Smooth muscle cell (in vitro differentiated cells): ENCODE measurements around the gene MAML2. TPM values are rescaled to one million over a fixed set of nuclear protein-coding genes. Genes with fewer than 3 reads are reported as not detected.

Experiments
- DNase-seq: peaks from one replicate; lab custom pipeline; 2025; ENCODE audit not compliant: unreplicated experiment; lab: John Stamatoyannopoulos, UW
- H2AFZ ChIP-seq: fragments of 200-600 bp; sonication (generic); 2 replicates; pipeline ENCODE4 v1.6.0; 2016; ENCODE audit warnings: antibody characterized with exemption, low read depth, mild to moderate bottlenecking
- H3F3A ChIP-seq: fragments of 200-600 bp; sonication (generic); 2 replicates; pipeline ENCODE4 v1.6.0; 2017; ENCODE audit warnings: antibody characterized with exemption, low read depth
- H3K27ac ChIP-seq: fragments of 200-600 bp; sonication (generic); 2 replicates; pipeline ENCODE4 v1.5.1; 2016; ENCODE audit warnings: low read depth, mild to moderate bottlenecking
- H3K27me3 ChIP-seq: fragments of 200-600 bp; sonication (generic); 2 replicates; pipeline ENCODE4 v1.6.1; 2016; ENCODE audit warnings: low read depth, mild to moderate bottlenecking
- H3K36me3 ChIP-seq: fragments of 200-600 bp; sonication (generic); 2 replicates; pipeline ENCODE4 v1.5.1; 2016; ENCODE audit warnings: low read depth
- H3K4me1 ChIP-seq: fragments of 200-600 bp; sonication (generic); 2 replicates; pipeline ENCODE4 v1.5.1; 2016; ENCODE audit warnings: low read depth
- H3K4me2 ChIP-seq: fragments of 200-600 bp; sonication (generic); 2 replicates; pipeline ENCODE4 v1.6.0; 2016; ENCODE audit warnings: mild to moderate bottlenecking
- H3K4me3 ChIP-seq: fragments of 200-600 bp; sonication (generic); 2 replicates; pipeline ENCODE4 v1.5.1; 2016; ENCODE audit warnings: mild to moderate bottlenecking
- H3K79me2 ChIP-seq: fragments of 200-600 bp; sonication (generic); 2 replicates; pipeline ENCODE4 v1.6.0; 2016; ENCODE audit warnings: low read depth, mild to moderate bottlenecking
- H3K9ac ChIP-seq: fragments of 200-600 bp; sonication (generic); 2 replicates; pipeline ENCODE4 v1.6.0; 2016; ENCODE audit warnings: low read depth
- H3K9me3 ChIP-seq: fragments of 200-600 bp; sonication (generic); replicated peaks from 2 replicates; pipeline ENCODE4 v1.5.1; 2016; ENCODE audit warnings: low read depth
- H4K20me1 ChIP-seq: fragments of 200-600 bp; sonication (generic); 2 replicates; pipeline ENCODE4 v1.6.0; 2016; ENCODE audit warnings: low read depth
- CTCF ChIP-seq: fragments of 200-600 bp; sonication (generic); IDR thresholded peaks from 2 replicates; pipeline ENCODE4 v1.5.1; 2017; ENCODE audit warnings: borderline replicate concordance, mild to moderate bottlenecking, antibody characterized with exemption; ENCODE audit not compliant: insufficient read depth, poor library complexity, severe bottlenecking
- WGBS: methylation state at CpG from one replicate; pipeline ENCODE4 v1.1.7; 2016; ENCODE audit warnings: low lambda C conversion rate; 5-methylcytosine and 5-hydroxymethylcytosine counted together
- polyA plus RNA-seq: library from polyadenylated mRNA; unstranded; fragments of >200 nt; fragmentation: Nextera tagmentation; extraction: Ambion mirVana; gene quantifications from 2 replicates; pipeline ENCODE4 v1.2.1, GENCODE V29; 2016
- total RNA-seq: library from RNA; depleted of rRNA; stranded (reverse); fragments of >200 nt; gene quantifications from 2 replicates; pipeline ENCODE4 v1.2.3, GENCODE V29; 2014

The MAML2 gene
- total and polyA plus RNA-seq, 2 experiments from 2014 or later = 8.7 to 52.4 TPM

- no peak overlapping the region for H3K4me3 ChIP-seq
- peaks cover 39% of the 10 kb centered on the region for H3K4me1 ChIP-seq
- H3K27ac ChIP-seq = peak overlapping the region; percentile 98
- no peaks in the 10 kb centered on the region for H4K20me1 ChIP-seq
- H3K4me2 ChIP-seq = peak overlapping the region; percentile 38
- H3K27me3 ChIP-seq = no peaks in the 10 kb centered on the region
- no peak for TF ChIP-seq CTCF
- H3K79me2 ChIP-seq = peaks cover 53% of the 10 kb centered on the region
- H3F3A ChIP-seq = peaks cover 7% of the 10 kb centered on the region
- 84% methylated on average over 2 of the region's 2 CpGs for WGBS
- peak overlapping the region; percentile 23 for H3K9ac ChIP-seq
- no peak for DNase-seq
- no peaks in the 10 kb centered on the region for H3K9me3 ChIP-seq
- H2AFZ ChIP-seq = no peak overlapping the region
- H3K36me3 ChIP-seq = no peaks in the 10 kb centered on the region
These were observed 198.4 kb downstream of the MAML2 start for GRCh38 chr11:96144553-96144952.

GRCh38 chr11:96143041-96143521 lies 199.9 kb downstream of the MAML2 start:
- H3K4me1 ChIP-seq = peaks cover 39% of the 10 kb centered on the region
- H3K27ac ChIP-seq = peak overlapping the region; percentile 98
- H3K36me3 ChIP-seq = no peaks in the 10 kb centered on the region
- H3K27me3 ChIP-seq = no peaks in the 10 kb centered on the region
- DNase-seq = no peak
- no peak for TF ChIP-seq CTCF
- H3F3A ChIP-seq = no peaks in the 10 kb centered on the region
- no peaks in the 10 kb centered on the region for H4K20me1 ChIP-seq
- H3K4me2 ChIP-seq = peak overlapping the region; percentile 15
- H2AFZ ChIP-seq = no peak overlapping the region
- H3K79me2 ChIP-seq = peaks cover 68% of the 10 kb centered on the region
- WGBS = 61% methylated on average over 5 of the region's 5 CpGs
- H3K4me3 ChIP-seq = no peak overlapping the region
- no peak overlapping the region for H3K9ac ChIP-seq
- H3K9me3 ChIP-seq = no peaks in the 10 kb centered on the region

- no peak for DNase-seq
- Histone ChIP-seq H3K4me2 (no peak overlapping the region), H3F3A (no peaks in the 10 kb centered on the region), H3K4me1 (peaks cover 33% of the 10 kb centered on the region), H3K9ac (no peak overlapping the region), H3K27me3 (no peaks in the 10 kb centered on the region), H3K36me3 (no peaks in the 10 kb centered on the region), H4K20me1 (no peaks in the 10 kb centered on the region), H3K27ac (no peak overlapping the region), H3K79me2 (peaks cover 73% of the 10 kb centered on the region), H2AFZ (no peak overlapping the region), H3K9me3 (no peaks in the 10 kb centered on the region), H3K4me3 (no peak overlapping the region)
- TF ChIP-seq CTCF = no peak
- WGBS = 99% methylated on average over 9 of the region's 9 CpGs
These were observed 201.4 kb downstream of the MAML2 start for GRCh38 chr11:96141626-96142025.

GRCh38 chr11:96139691-96140090 lies 203.3 kb downstream of the MAML2 start:
- DNase-seq = no peak
- Histone ChIP-seq H3K79me2 (peaks cover 87% of the 10 kb centered on the region), H3K36me3 (no peaks in the 10 kb centered on the region), H3K27ac (no peak overlapping the region), H3K4me3 (no peak overlapping the region), H3K9ac (no peak overlapping the region), H3K27me3 (no peaks in the 10 kb centered on the region), H2AFZ (no peak overlapping the region), H3K9me3 (no peaks in the 10 kb centered on the region), H3K4me2 (no peak overlapping the region), H3F3A (no peaks in the 10 kb centered on the region), H3K4me1 (peaks cover 26% of the 10 kb centered on the region), H4K20me1 (no peaks in the 10 kb centered on the region)
- 57% methylated on average over 3 of the region's 3 CpGs for WGBS
- no peak for TF ChIP-seq CTCF
